ENCODE measurements around the gene ZGPAT.

- TF ChIP-seq CTCF (conservative IDR thresholded peaks at IDR 0.05; ENCODE audit: low read length) (no peak), EZH2phosphoT487 (IDR thresholded peaks at IDR 0.05; ENCODE audit: borderline replicate concordance) (no peak)
Measured at GRCh38 chr20:63700199-63701050, 7.4 kb upstream of the ZGPAT start.
